GM06990 (cell line): Measurements from ENCODE around the gene ZPBP.
A peak's percentile ranks its signal among the peaks of the same experiment; 100 is the strongest.

Experiments
- DNase-seq: peaks from one replicate; pipeline ENCODE4 v3.0.0-alpha.2; 2011; ENCODE audit not compliant: insufficient read length; ENCODE audit errors: extremely low read depth
- H3K27me3 ChIP-seq: replicated peaks from 2 replicates; pipeline ENCODE4 v1.6.0; 2011; ENCODE audit warnings: low read length; ENCODE audit not compliant: control insufficient read depth, insufficient read depth
- H3K36me3 ChIP-seq: 2 replicates; pipeline ENCODE4 v1.5.1; 2011; ENCODE audit warnings: low read length; ENCODE audit not compliant: control insufficient read depth, insufficient read depth
- H3K4me3 ChIP-seq: replicated peaks from 2 replicates; pipeline ENCODE4 v1.5.1; 2011; ENCODE audit warnings: low read depth, mild to moderate bottlenecking, control low read depth, low read length
- CTCF ChIP-seq: IDR thresholded peaks from 2 replicates; pipeline ENCODE4 v1.5.1; 2011; ENCODE audit warnings: low read length, control low read depth, mild to moderate bottlenecking, inconsistent platforms; ENCODE audit not compliant: insufficient read depth, poor library complexity, severe bottlenecking

Gene ZPBP

GRCh38 chr7:50092579-50093491, at the start of gene ZPBP:
ZPBP (minus strand) TSS chr7:50093246; CDS start chr7:50093194, 52 bp downstream.
- peak; percentile 65 for DNase-seq
- peak within 1 kb of the TSS; percentile 68 for H3K4me3 ChIP-seq
- H3K36me3 ChIP-seq, result no peaks in the 10 kb centered on the region
- peak; percentile 69 for TF ChIP-seq CTCF
- H3K27me3 ChIP-seq, result no peaks in the 10 kb centered on the region

GRCh38 chr7:50142425-50143017, 49.5 kb upstream of the ZPBP start:
- no peak for DNase-seq
- Histone ChIP-seq H3K36me3 (no peaks in the 10 kb centered on the region), H3K4me3 (no peak overlapping the region), H3K27me3 (no peaks in the 10 kb centered on the region)
- TF ChIP-seq CTCF, result peak; percentile 58

GRCh38 chr7:50141854-50142253, 48.8 kb upstream of the ZPBP start:
- no peak for TF ChIP-seq CTCF
- Histone ChIP-seq H3K27me3 (no peaks in the 10 kb centered on the region), H3K36me3 (no peaks in the 10 kb centered on the region), H3K4me3 (no peak overlapping the region)
- DNase-seq, result no peak

- Histone ChIP-seq H3K36me3 (no peaks in the 10 kb centered on the region), H3K27me3 (no peaks in the 10 kb centered on the region), H3K4me3 (no peak overlapping the region)
- DNase-seq, result no peak
- no peak for TF ChIP-seq CTCF
Observed at GRCh38 chr7:50141131-50141530, 48.1 kb upstream of the ZPBP start.

- DNase-seq, result no peak
- TF ChIP-seq CTCF, result no peak
Observed at GRCh38 chr7:50140688-50141087, 47.6 kb upstream of the ZPBP start.

More at GRCh38 chr7:50140688-50141087, 47.6 kb upstream of the ZPBP start:
- Histone ChIP-seq H3K27me3 (no peaks in the 10 kb centered on the region), H3K36me3 (no peaks in the 10 kb centered on the region), H3K4me3 (no peak overlapping the region)
